Measurements from ENCODE around the gene CLTB. TPM values are rescaled to one million over a fixed set of nuclear protein-coding genes. Genes with fewer than 3 reads are reported as not detected.

Gene CLTB
- total and polyA plus RNA-seq, 4 donors = 14.2 to 49.4 (median 38.6) TPM

GRCh38 chr5:176405656-176406435 is 10.5 kb downstream of the CLTB start:
- no peak overlapping the region for H3K9ac ChIP-seq (ENCODE audit: low read depth in 1 of 2, low read length in 2 of 2)
- H3K36me3 ChIP-seq (ENCODE audit: control insufficient read depth in 4 of 4, insufficient read depth in 3 of 4, low read depth in 1 of 4, low read length in 3 of 4) = peaks cover 3 to 28% (median 8%) of the 10 kb centered on the region in 4 donors
- no peak for DNase-seq (ENCODE audit: low spot score)
- no peaks in the 10 kb centered on the region for H3K9me3 ChIP-seq (ENCODE audit: control insufficient read depth in 4 of 4, low read length in 3 of 4)
- 87% methylated on average over 20 of the region's 20 CpGs for WGBS
- H3K27me3 ChIP-seq (ENCODE audit: control insufficient read depth in 4 of 4, insufficient read depth in 4 of 4, low read length in 3 of 4) = no peaks in the 10 kb centered on the region
- H3K4me3 ChIP-seq (ENCODE audit: low read depth in 1 of 3, low read length in 3 of 3) = no peak overlapping the region
- TF ChIP-seq, protein P1, sequence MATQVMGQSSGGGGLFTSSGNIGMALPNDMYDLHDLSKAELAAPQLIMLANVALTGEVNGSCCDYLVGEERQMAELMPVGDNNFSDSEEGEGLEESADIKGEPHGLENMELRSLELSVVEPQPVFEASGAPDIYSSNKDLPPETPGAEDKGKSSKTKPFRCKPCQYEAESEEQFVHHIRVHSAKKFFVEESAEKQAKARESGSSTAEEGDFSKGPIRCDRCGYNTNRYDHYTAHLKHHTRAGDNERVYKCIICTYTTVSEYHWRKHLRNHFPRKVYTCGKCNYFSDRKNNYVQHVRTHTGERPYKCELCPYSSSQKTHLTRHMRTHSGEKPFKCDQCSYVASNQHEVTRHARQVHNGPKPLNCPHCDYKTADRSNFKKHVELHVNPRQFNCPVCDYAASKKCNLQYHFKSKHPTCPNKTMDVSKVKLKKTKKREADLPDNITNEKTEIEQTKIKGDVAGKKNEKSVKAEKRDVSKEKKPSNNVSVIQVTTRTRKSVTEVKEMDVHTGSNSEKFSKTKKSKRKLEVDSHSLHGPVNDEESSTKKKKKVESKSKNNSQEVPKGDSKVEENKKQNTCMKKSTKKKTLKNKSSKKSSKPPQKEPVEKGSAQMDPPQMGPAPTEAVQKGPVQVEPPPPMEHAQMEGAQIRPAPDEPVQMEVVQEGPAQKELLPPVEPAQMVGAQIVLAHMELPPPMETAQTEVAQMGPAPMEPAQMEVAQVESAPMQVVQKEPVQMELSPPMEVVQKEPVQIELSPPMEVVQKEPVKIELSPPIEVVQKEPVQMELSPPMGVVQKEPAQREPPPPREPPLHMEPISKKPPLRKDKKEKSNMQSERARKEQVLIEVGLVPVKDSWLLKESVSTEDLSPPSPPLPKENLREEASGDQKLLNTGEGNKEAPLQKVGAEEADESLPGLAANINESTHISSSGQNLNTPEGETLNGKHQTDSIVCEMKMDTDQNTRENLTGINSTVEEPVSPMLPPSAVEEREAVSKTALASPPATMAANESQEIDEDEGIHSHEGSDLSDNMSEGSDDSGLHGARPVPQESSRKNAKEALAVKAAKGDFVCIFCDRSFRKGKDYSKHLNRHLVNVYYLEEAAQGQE (IDR thresholded peaks at IDR 0.05) = no peak
- TF ChIP-seq, protein P2, sequence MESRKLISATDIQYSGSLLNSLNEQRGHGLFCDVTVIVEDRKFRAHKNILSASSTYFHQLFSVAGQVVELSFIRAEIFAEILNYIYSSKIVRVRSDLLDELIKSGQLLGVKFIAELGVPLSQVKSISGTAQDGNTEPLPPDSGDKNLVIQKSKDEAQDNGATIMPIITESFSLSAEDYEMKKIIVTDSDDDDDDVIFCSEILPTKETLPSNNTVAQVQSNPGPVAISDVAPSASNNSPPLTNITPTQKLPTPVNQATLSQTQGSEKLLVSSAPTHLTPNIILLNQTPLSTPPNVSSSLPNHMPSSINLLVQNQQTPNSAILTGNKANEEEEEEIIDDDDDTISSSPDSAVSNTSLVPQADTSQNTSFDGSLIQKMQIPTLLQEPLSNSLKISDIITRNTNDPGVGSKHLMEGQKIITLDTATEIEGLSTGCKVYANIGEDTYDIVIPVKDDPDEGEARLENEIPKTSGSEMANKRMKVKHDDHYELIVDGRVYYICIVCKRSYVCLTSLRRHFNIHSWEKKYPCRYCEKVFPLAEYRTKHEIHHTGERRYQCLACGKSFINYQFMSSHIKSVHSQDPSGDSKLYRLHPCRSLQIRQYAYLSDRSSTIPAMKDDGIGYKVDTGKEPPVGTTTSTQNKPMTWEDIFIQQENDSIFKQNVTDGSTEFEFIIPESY (IDR thresholded peaks at IDR 0.05) = no peak
- TF ChIP-seq FOXA2 (IDR thresholded peaks at IDR 0.05) (no peak), RAD21 (IDR thresholded peaks at IDR 0.05) (no peak), TAF1 (conservative IDR thresholded peaks at IDR 0.05) (no peak), HNF4A (conservative IDR thresholded peaks at IDR 0.05) (no peak), FOXA1 (IDR thresholded peaks at IDR 0.05) (no peak), YY1 (IDR thresholded peaks at IDR 0.05) (no peak), RXRA (IDR thresholded peaks at IDR 0.05) (no peak), MAX (IDR thresholded peaks at IDR 0.05) (no peak), NR2F2 (IDR thresholded peaks at IDR 0.05) (no peak), SP1 (IDR thresholded peaks at IDR 0.05) (no peak), EGR1 (IDR thresholded peaks at IDR 0.05; ENCODE audit: low read depth in 2 of 2) (no peak)
- TF ChIP-seq, protein P3, sequence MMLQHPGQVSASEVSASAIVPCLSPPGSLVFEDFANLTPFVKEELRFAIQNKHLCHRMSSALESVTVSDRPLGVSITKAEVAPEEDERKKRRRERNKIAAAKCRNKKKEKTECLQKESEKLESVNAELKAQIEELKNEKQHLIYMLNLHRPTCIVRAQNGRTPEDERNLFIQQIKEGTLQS (IDR thresholded peaks at IDR 0.05) = no peak
- TF ChIP-seq, protein P4, sequence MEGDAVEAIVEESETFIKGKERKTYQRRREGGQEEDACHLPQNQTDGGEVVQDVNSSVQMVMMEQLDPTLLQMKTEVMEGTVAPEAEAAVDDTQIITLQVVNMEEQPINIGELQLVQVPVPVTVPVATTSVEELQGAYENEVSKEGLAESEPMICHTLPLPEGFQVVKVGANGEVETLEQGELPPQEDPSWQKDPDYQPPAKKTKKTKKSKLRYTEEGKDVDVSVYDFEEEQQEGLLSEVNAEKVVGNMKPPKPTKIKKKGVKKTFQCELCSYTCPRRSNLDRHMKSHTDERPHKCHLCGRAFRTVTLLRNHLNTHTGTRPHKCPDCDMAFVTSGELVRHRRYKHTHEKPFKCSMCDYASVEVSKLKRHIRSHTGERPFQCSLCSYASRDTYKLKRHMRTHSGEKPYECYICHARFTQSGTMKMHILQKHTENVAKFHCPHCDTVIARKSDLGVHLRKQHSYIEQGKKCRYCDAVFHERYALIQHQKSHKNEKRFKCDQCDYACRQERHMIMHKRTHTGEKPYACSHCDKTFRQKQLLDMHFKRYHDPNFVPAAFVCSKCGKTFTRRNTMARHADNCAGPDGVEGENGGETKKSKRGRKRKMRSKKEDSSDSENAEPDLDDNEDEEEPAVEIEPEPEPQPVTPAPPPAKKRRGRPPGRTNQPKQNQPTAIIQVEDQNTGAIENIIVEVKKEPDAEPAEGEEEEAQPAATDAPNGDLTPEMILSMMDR (IDR thresholded peaks at IDR 0.05; ENCODE audit: low read depth, low read length, missing input control) = no peak
- peaks cover 0 to 3% (median 2%) of the 10 kb centered on the region in 4 donors for H3K4me1 ChIP-seq (ENCODE audit: control insufficient read depth in 4 of 4, insufficient read depth in 4 of 4, low read length in 3 of 4)
- H3K27ac ChIP-seq (ENCODE audit: low read depth in 1 of 2, low read length in 2 of 2) = no peak overlapping the region

All from liver (tissue), 9 donors.